Ascending aorta (tissue), 2 donors: ENCODE data around the gene C1orf174. TPM values are rescaled to one million over a fixed set of nuclear protein-coding genes. Genes with fewer than 3 reads are reported as not detected.

Experiments
- DNase-seq, 2 donors: peaks; one replicate each; pipeline ENCODE4 v3.0.0-alpha.2; 2019; ENCODE audit warnings: low spot score in 2 of 2
- H3K27ac ChIP-seq, 2 donors: fragments of 200-600 bp; sonication (generic); one replicate each; pipeline ENCODE4 v1.5.1; 2016 to 2017; ENCODE audit warnings: mild to moderate bottlenecking in 1 of 2
- H3K27me3 ChIP-seq: fragments of 200-600 bp; sonication (generic); one replicate; pipeline ENCODE4 v1.5.1; 2017
- H3K36me3 ChIP-seq, 2 donors: fragments of 200-600 bp; sonication (generic); one replicate each; pipeline ENCODE4 v1.5.1; 2016
- H3K4me1 ChIP-seq, 2 donors: fragments of 200-600 bp; sonication (generic); one replicate each; pipeline ENCODE4 v1.5.1; 2016 to 2017; ENCODE audit warnings: mild to moderate bottlenecking in 1 of 2
- H3K4me3 ChIP-seq, 2 donors: fragments of 200-600 bp; sonication (generic); one replicate each; pipeline ENCODE4 v1.5.1; 2016 to 2017; ENCODE audit warnings: mild to moderate bottlenecking in 1 of 2
- H3K9me3 ChIP-seq, 2 donors: fragments of 200-600 bp; sonication (generic); one replicate each; pipeline ENCODE4 v1.5.1; 2016
- CTCF ChIP-seq, 3 experiments: fragments of 200-600 bp in 2 of 3; fragments of 450-650 bp in 1 of 3; sonication (generic) in 2 of 3; IDR thresholded peaks; one replicate each; pipeline ENCODE4 v1.5.1; 2016 to 2019; ENCODE audit warnings: antibody characterized with exemption in 3 of 3, mild to moderate bottlenecking in 1 of 3, moderate library complexity in 1 of 3
- intact Hi-C: fragments of 100-400 bp; cut with DNase I; formaldehyde crosslinking; loops from one replicate; pipeline ENCODE4 v1.15.1; 2023
- total RNA-seq: library from RNA; depleted of rRNA; stranded (reverse); fragments of >200 nt; gene quantifications from one replicate; pipeline ENCODE4 v1.1.0, GENCODE V29; 2016

C1orf174 gene
- total RNA-seq, result 14.9 TPM

GRCh38 chr1:3900150-3900968, at the start of gene C1orf174:
C1orf174 (minus strand) TSS chr1:3900272; CDS start chr1:3900186, 86 bp downstream.
- DNase-seq, result peak; percentile 92 to 98
- H3K36me3 ChIP-seq, result peaks cover 0 to 5% of the 10 kb centered on the region in 2 donors
- no peaks in the 10 kb centered on the region for H3K27me3 ChIP-seq
- intact Hi-C loops, result loop anchor here (2.0 to 5.0 kb wide), 4 partner anchors 44 to 1488 kb away; partner anchors contain the start of genes CEP104, DFFB, LRRC47 and PEX10
- no peak for TF ChIP-seq CTCF (IDR thresholded peaks at IDR 0.05)
- H3K27ac ChIP-seq, result peak within 1 kb of the TSS; percentile 95 to 98
- H3K9me3 ChIP-seq, result no peaks in the 10 kb centered on the region
- H3K4me1 ChIP-seq, result peaks cover 3 to 7% of the 10 kb centered on the region in 2 donors
- peak within 1 kb of the TSS; percentile 86 to 95 for H3K4me3 ChIP-seq

- H3K36me3 ChIP-seq, result no peaks in the 10 kb centered on the region
- no peak overlapping the region for H3K4me3 ChIP-seq
- TF ChIP-seq CTCF (IDR thresholded peaks at IDR 0.05), result no peak
- no peaks in the 10 kb centered on the region for H3K27me3 ChIP-seq
- DNase-seq, result no peak
- no peak overlapping the region for H3K27ac ChIP-seq
- intact Hi-C loops, result no loop called here
- no peaks in the 10 kb centered on the region for H3K9me3 ChIP-seq
- no peaks in the 10 kb centered on the region for H3K4me1 ChIP-seq
These were observed 48.3 kb upstream of the C1orf174 start for GRCh38 chr1:3948344-3948743.

- DNase-seq, result no peak
- H3K27me3 ChIP-seq, result no peaks in the 10 kb centered on the region
- H3K4me1 ChIP-seq, result no peaks in the 10 kb centered on the region
- TF ChIP-seq CTCF (IDR thresholded peaks at IDR 0.05), result no peak
- no peak overlapping the region for H3K27ac ChIP-seq
- no peaks in the 10 kb centered on the region for H3K36me3 ChIP-seq
- H3K4me3 ChIP-seq, result no peak overlapping the region
- no peaks in the 10 kb centered on the region for H3K9me3 ChIP-seq
- intact Hi-C loops, result no loop called here
These were observed 46.1 kb upstream of the C1orf174 start for GRCh38 chr1:3945916-3946840.

- no peaks in the 10 kb centered on the region for H3K36me3 ChIP-seq
- H3K4me1 ChIP-seq, result no peaks in the 10 kb centered on the region
- intact Hi-C loops, result no loop called here
- H3K27me3 ChIP-seq, result no peaks in the 10 kb centered on the region
- no peak overlapping the region for H3K4me3 ChIP-seq
- DNase-seq, result no peak
- H3K27ac ChIP-seq, result no peak overlapping the region
- no peaks in the 10 kb centered on the region for H3K9me3 ChIP-seq
- no peak for TF ChIP-seq CTCF (IDR thresholded peaks at IDR 0.05)
These were observed 45.1 kb upstream of the C1orf174 start for GRCh38 chr1:3945222-3945621.

GRCh38 chr1:3944578-3945125, 44.6 kb upstream of the C1orf174 start:
- no peak overlapping the region for H3K27ac ChIP-seq
- no peaks in the 10 kb centered on the region for H3K4me1 ChIP-seq
- no peaks in the 10 kb centered on the region for H3K9me3 ChIP-seq
- no peak for TF ChIP-seq CTCF (IDR thresholded peaks at IDR 0.05)
- H3K27me3 ChIP-seq, result no peaks in the 10 kb centered on the region
- no peak overlapping the region for H3K4me3 ChIP-seq
- no peaks in the 10 kb centered on the region for H3K36me3 ChIP-seq
- intact Hi-C loops, result no loop called here
- no peak for DNase-seq
